Kidney (tissue), 14 donors: ENCODE results near the gene ZNF76. TPM values are rescaled to one million over a fixed set of nuclear protein-coding genes. Genes with fewer than 3 reads are reported as not detected.

Experiments used
- DNase-seq, 5 donors: peaks; one replicate each; pipeline ENCODE4 v3.0.0-alpha.2; 2013 to 2020
- FAIRE-seq: peaks from 2 replicates; lab custom pipeline; 2012; peaks lifted over from hg19 to GRCh38; lab: Jason Lieb, UNC
- H3K27ac ChIP-seq, 2 donors: one replicate each; pipeline ENCODE4 v1.7.0; 2013; ENCODE audit warnings: low read depth in 2 of 2, low read length in 2 of 2, inconsistent platforms in 1 of 2
- H3K27me3 ChIP-seq: one replicate; pipeline ENCODE4 v1.7.1; 2013; ENCODE audit warnings: low read length, inconsistent platforms; ENCODE audit not compliant: control insufficient read depth, insufficient read depth
- H3K36me3 ChIP-seq, 3 donors: one replicate each; pipeline versions ENCODE4 v1.7.0 to v1.7.1; 2013; ENCODE audit warnings: low read length in 3 of 3, control low read depth in 1 of 3, inconsistent platforms in 1 of 3; ENCODE audit not compliant: insufficient read depth in 3 of 3, control insufficient read depth in 2 of 3
- H3K4me1 ChIP-seq, 3 donors: one replicate each; pipeline versions ENCODE4 v1.7.0 to v1.7.1; 2013; ENCODE audit warnings: low read length in 3 of 3, inconsistent platforms in 1 of 3, low read depth in 1 of 3; ENCODE audit not compliant: control insufficient read depth in 2 of 3, insufficient read depth in 2 of 3
- H3K4me3 ChIP-seq, 3 donors: one replicate each; pipeline versions ENCODE4 v1.7.0 to v1.8.1; 2013; ENCODE audit warnings: low read length in 3 of 3, control low read depth in 1 of 3, inconsistent platforms in 1 of 3
- H3K9ac ChIP-seq, 3 donors: one replicate each; pipeline versions ENCODE4 v1.7.0 to v1.7.1; 2013; ENCODE audit warnings: low read length in 3 of 3, control low read depth in 1 of 3, inconsistent platforms in 1 of 3
- H3K9me3 ChIP-seq, 3 donors: one replicate each; pipeline versions ENCODE4 v1.7.0 to v1.7.1; 2013; ENCODE audit warnings: low read length in 3 of 3, control low read depth in 1 of 3, inconsistent platforms in 1 of 3; ENCODE audit not compliant: control insufficient read depth in 2 of 3, insufficient read depth in 1 of 3
- CTCF ChIP-seq: IDR thresholded peaks from 3 replicates; pipeline ENCODE4 v1.5.1; 2012; ENCODE audit warnings: mild to moderate bottlenecking, moderate library complexity, borderline replicate concordance; ENCODE audit not compliant: insufficient read depth; ENCODE audit errors: extremely low read depth
- intact Hi-C: fragments of 100-400 bp; cut with DNase I; formaldehyde crosslinking; loops from one replicate; pipeline ENCODE4 v1.11.1; 2022
- polyA plus RNA-seq: library from polyadenylated mRNA; stranded (reverse); fragments of 350-450 nt; fragmentation: Illumina TruSeq; extraction: RNeasy Lipid Tissue Mini Kit (QIAGEN cat#74804); gene quantifications from one replicate; pipeline ENCODE4 v1.2.3, GENCODE V29; 2014; ENCODE audit warnings: low read depth, low replicate concordance; ENCODE audit not compliant: insufficient read depth
- total RNA-seq: library from RNA; stranded (reverse); fragmentation: NEBNext Ultra II Directional; extraction: Animal tissue kit (Norgen Biotek cat#: 25700); gene quantifications from one replicate; pipeline ENCODE4 v1.2.1, GENCODE V29; 2021
- donor health status: control.
- donor health status: control.
- donor health status: control.
- donor health status: control.
- donor health status: control.
- donor health status: DM: yes; HTN: yes; CAD: no.
- donor health status: Normal renal cell carcinoma (clear cell type).

Gene ZNF76
- total and polyA plus RNA-seq, 2 donors from 2014 or later, result 29.1 to 49.2 TPM

- no peaks in the 10 kb centered on the region for H3K27me3 ChIP-seq
- no peaks in the 10 kb centered on the region for H3K9me3 ChIP-seq
- H3K27ac ChIP-seq, result no peak overlapping the region
- H3K4me1 ChIP-seq, result no peaks in the 10 kb centered on the region
- no peak overlapping the region for H3K4me3 ChIP-seq
- no peak for TF ChIP-seq CTCF
- no peak overlapping the region for H3K9ac ChIP-seq
- intact Hi-C loops, result no loop called here
- H3K36me3 ChIP-seq, result no peaks in the 10 kb centered on the region
- FAIRE-seq, result no peak
- DNase-seq, result peak in 1 of 5 donors; percentile 9
Measured at GRCh38 chr6:35310265-35310831, 50.8 kb downstream of the ZNF76 start.

GRCh38 chr6:35311390-35312075 is 52.0 kb downstream of the ZNF76 start:
- Histone ChIP-seq H3K27me3 (no peaks in the 10 kb centered on the region), H3K4me3 (no peak overlapping the region), H3K4me1 (no peaks in the 10 kb centered on the region), H3K9me3 (no peaks in the 10 kb centered on the region), H3K9ac (no peak overlapping the region), H3K27ac (no peak overlapping the region), H3K36me3 (no peaks in the 10 kb centered on the region)
- DNase-seq, result peak in 2 of 5 donors; percentile 5 to 18
- no peak for FAIRE-seq
- TF ChIP-seq CTCF, result no peak
- intact Hi-C loops, result no loop called here

GRCh38 chr6:35312076-35312800 is 52.7 kb downstream of the ZNF76 start:
- no peak overlapping the region for H3K27ac ChIP-seq

More at GRCh38 chr6:35312076-35312800, 52.7 kb downstream of the ZNF76 start:
- no peak for FAIRE-seq
- DNase-seq, result peak in 2 of 5 donors; percentile 6 to 31
- H3K4me3 ChIP-seq, result no peak overlapping the region
- H3K9ac ChIP-seq, result no peak overlapping the region
- no peak for TF ChIP-seq CTCF
- no peaks in the 10 kb centered on the region for H3K4me1 ChIP-seq
- intact Hi-C loops, result no loop called here
- H3K27me3 ChIP-seq, result no peaks in the 10 kb centered on the region
- no peaks in the 10 kb centered on the region for H3K9me3 ChIP-seq
- no peaks in the 10 kb centered on the region for H3K36me3 ChIP-seq
